ENCODE data around the gene ORMDL1.
A peak's percentile ranks its signal among the peaks of the same experiment; 100 is the strongest.
"Not testable (repeated sequence)": the region's sequence is repeated elsewhere in the genome, so short reads cannot be mapped to it uniquely, and the experiment has no call there.

ORMDL1 gene

DNA sequence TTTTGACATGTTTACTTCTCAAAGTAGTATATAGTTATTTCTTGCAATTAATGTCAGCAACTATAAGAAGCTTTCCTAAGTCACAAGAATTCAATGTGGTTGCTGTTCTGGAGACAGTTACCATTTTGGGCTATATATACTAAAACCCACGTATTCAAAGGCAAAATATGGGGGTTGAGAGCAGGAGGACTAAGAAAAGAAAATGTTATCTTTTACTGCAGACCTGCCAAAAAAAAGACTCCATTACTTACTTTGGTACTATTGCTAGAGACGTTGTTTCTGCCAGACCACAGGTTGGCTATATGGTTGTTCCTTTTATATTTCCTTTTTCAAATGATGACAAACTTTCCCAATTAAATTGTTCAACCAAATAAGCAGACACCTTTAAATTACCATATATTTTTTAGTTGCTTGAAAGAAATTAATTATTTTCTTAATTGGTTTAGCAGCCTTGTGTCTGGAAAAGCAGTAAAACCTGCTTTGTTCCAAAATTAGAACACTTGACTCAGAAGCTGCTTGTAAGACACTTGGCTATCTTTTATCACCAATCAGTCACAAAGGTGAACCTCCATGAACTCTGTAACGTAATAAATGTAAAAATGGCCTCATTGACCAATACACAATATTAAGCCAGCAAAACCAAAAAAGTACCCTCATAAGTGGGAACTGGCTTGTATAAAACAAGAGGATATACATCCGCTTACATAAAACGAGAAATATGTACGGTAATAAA, 13.4 kb downstream of the ORMDL1 start:
- DNase-seq (ENCODE audit: low read depth) = no peak

DNA sequence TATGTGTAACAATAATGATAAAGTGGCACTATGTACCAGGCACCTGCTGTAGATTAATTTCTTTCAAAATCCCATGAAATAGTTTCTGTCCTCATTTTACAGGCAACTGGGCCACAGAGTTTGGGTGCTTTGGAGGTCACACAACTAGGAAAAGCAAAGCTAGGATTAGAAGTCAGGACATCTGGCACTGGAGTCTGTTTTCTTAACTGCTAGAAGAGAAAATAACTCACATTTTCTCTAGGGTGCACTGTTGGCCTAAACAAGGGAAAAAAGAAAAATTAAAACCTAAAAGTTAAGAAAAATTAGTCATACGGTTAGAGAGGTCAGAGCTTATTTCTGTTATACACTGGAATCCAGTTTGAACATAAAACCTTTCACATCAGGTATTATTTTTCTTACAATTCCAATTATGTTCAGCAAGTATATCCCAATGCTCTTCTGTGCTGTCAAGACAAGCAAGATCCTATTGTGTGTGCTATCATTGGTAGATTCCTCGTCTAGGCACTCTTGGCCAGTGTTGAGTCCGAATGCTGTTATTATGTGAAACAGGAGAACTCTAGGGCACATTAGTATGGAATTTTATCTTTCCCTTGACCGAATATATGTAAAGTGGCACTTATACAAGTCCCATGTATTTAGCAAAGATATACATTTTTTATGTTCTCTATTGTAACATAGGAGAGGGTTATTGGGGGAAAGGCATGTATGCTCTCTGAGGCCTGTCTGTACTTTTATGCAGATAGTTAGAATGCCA, 20.1 kb downstream of the ORMDL1 start:
- no peak for DNase-seq (ENCODE audit: low read depth)

DNA sequence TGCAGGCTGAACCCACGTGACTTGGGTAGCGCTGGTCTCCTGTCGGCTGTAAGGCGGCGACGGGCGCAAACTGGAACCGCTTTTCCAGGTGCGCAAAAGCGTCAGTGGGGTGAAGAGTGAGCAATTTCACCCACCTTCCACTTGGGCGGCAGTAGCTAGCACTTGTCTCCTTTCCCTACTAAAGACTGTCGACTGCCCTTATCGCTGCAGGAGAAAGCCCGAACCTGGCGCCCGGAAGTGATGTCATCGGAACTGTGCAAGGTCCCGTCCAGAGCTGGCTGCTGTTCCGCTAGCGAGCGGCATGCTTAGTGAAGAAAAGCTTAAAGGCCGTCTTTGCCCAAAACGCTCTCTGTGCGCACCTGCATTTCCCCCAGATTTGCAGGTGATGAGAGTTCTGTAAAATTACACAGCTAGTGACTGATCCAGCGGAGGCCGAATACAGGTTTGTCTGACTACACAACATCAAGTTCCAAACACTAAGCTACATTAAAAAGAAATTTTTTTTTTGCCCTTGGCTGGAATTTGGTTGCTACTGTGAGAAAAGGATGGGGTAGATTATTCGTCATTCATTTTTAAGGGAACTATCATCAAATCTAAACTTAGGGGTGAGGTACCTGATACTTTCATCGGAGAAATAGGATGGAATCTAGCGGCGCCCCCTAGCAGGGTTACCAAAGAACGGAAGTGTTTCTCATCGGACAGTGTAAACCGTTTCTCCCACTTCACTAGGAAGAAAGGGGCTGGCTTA, 21.4 kb downstream of the ORMDL1 start, which contains the start of gene OSGEPL1:
Gene OSGEPL1 (minus strand): TSS at position 242 of the 748 bp plus-strand sequence. CDS start 1,152 bp downstream, outside the sequence.
- DNase-seq (ENCODE audit: low read depth) = peak; percentile 89

DNA sequence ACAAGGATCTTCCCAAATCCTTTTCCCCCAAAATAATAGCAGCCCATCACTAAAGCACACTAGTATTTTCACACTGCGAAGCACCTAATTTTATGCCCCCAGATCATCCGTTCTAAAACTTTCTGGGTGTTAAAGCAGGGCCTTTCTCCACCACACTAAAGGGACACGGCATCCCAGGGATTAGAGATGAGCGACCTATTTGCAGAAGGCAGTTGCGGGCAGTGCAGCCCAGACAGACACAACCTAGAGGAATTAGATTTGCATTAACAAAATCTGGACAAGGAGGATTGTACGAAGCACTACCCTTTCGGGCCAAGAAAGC, 21.9 kb downstream of the ORMDL1 start:
- DNase-seq (ENCODE audit: low read depth) = no peak

DNA sequence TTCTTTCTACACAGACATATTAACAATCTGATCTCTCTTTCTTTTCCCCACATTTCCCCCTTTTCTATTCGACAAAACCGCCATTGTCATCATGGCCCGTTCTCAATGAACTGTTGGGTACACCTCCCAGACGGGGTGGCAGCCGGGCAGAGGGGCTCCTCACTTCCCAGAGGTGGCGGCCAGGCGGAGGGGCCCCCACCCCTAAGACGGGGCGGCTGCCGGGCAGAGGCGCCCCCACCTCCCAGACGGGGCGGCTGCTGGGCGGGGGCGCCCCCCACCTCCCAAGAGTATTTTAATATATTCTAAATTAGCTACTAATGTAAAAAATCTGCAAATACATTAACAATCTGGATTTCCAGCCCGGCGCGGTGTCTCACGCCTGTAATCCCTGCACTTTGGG, 24.0 kb downstream of the ORMDL1 start:
- DNase-seq (ENCODE audit: low read depth) = not testable (repeated sequence)

DNA sequence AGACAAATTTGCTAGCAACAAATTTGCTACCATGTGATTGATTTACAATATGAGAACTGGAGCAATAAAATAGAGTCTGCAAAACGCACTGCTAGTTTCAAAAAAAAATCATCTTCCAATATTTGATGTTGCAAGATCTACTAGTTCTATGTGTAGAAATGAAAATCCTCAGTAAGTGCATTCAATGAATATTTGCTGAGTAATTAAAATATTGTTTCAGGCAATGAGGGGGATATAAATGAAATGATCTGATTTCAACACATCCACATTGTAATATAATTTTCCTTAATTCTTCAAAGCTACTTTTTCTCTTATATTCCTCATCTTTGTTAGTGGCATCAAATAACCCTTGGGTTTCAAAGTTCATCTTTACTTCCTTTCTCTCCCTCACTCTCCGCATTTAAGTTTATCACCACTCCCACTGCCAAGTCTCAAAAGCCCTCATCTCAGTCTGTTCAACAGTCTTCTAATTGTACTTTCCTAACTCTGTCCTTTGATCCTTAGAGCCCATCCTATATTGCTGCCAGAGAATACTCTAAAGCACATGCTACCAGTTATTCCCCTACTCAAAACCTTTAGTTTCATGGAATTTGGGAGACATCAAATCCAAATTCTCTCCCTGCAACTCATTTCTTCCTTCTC, 27.7 kb downstream of the ORMDL1 start:
- no peak for DNase-seq (ENCODE audit: low read depth)

DNA sequence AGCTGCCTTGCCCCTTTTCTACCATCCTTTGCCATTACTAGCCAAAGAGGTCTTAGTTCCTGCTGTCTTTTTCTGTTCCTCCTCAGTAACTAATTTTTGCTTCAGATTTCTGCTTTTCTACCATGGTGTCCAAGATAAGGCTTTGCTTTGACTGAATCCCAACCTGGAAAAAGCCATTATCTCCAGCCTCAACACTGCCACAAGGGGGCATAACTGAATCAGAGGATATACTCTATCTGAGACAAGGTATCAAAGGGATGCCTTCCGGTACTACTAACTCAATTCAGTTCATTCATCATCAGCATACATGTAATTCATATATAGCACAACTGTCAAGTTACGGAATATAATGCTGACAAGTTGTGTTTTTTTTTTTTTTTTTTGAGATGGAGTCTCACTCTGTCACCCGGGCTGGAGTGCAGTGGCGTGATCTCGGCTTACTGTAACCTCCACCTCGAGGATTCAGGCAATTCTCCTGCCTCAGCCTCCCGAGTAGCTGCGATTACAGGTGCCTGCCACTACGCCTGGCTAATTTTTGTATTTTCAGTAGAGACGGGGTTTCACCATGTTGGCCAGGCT, 33.0 kb downstream of the ORMDL1 start:
- peak; percentile 18 for DNase-seq (ENCODE audit: low read depth)

DNA sequence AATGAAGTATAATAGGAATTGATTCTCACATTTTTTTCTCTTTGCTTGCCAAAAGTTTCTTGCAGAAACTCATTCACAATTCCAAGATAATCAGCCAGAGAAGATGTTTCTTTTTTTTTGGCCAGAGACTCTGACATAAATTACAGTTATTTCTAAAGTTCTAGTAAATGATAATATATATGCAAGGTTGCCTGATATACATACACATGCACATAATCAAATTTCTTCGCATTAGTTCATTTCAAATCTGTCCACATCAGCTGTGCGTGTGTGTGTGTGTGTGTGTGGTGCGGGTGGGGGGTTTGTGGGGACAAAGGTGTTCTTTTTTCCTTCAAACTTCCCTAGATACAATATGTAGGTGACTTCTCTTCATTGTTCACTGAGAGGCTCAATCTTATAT, 54.7 kb downstream of the ORMDL1 start:
- no peak for DNase-seq (ENCODE audit: low read depth)

DNA sequence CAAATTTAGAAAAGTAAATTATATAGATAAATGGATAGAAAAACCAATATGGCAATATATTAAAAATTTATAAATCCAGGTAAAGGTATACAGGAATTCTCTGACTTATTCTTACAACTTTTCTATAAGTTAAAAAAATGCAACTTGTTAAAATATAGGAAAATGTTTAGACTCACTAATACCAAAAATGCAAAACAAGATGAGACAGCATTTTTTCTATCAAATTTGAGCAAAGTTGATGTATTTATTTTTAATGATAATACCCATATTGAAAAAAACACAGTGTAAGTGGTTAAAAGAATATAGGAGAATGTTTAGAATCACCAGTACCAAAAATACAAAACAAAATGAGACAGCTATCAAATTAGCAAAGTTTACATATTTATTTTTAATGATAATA, 57.3 kb downstream of the ORMDL1 start:
- DNase-seq (ENCODE audit: low read depth) = no peak

DNA sequence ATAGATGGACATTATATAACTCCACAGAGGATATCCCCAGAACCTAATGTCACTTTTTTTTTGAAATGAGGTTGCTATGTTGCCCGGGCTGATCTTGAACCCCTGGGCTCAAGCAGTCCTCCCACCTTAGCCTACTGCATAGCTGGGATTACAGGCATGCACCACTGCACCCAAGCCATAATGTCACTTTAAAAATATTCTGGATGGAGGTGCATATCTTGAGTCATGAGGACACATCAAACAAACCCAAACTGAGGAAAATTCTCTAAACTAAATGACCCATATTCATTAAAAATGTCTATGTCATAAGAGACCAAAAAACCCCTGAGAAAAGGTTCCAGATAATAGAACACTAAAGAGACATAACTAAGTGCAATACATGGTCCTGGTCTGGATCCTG, 57.9 kb downstream of the ORMDL1 start:
- DNase-seq (ENCODE audit: low read depth) = no peak

DNA sequence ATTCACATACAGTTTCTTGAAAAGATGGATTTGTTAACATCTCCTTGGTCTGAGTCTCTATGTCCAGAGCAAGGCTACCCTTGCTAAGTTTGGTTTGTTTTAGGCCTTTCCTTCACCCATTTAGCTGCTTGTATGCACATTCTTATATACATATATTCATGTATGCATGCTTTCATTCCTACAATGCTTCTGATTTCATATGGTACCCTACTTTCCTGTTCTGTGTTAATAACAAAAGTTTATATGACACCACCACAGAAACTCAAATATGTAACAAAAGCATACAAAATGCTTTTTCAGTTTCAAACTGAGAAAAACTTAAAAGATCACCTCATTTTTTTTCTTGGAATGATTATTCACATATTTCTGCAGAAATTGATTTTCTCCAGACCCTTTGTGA, 60.9 kb downstream of the ORMDL1 start:
- no peak for DNase-seq (ENCODE audit: low read depth)

Data from T follicular helper cell (primary cell).